ENCODE data around the gene SLC38A1.

Gene SLC38A1

GRCh38 chr12:46269429-46270241, 792 bp upstream of the SLC38A1 start:
- Histone ChIP-seq H3K9ac (ENCODE audit: insufficient read length, low read depth) (peak overlapping the region; percentile 87), H3K27me3 (ENCODE audit: insufficient read depth, insufficient read length) (no peaks in the 10 kb centered on the region), H3K4me1 (ENCODE audit: insufficient read depth, insufficient read length) (peaks cover 3% of the 10 kb centered on the region), H3K4me3 (ENCODE audit: insufficient read length, low read depth) (peak overlapping the region; percentile 91), H3K9me3 (ENCODE audit: insufficient read depth, low read length) (no peaks in the 10 kb centered on the region), H3K36me3 (ENCODE audit: insufficient read depth, insufficient read length, low read length) (peaks cover 5% of the 10 kb centered on the region)
- DNase-seq (ENCODE audit: low read depth, low spot score): no peak
- TF ChIP-seq YY1 (IDR thresholded peaks at IDR 0.05; ENCODE audit: insufficient read depth, insufficient read length): no peak
- no peak for TF ChIP-seq SUZ12 (IDR thresholded peaks at IDR 0.05; ENCODE audit: extremely low read depth, insufficient read depth, insufficient read length)
- TF ChIP-seq ZNF274 (IDR thresholded peaks at IDR 0.05; ENCODE audit: low read depth, low read length): no peak

GRCh38 chr12:46267825-46268582, 839 bp downstream of the SLC38A1 start:
- TF ChIP-seq ZNF274 (IDR thresholded peaks at IDR 0.05; ENCODE audit: low read depth, low read length): no peak
- TF ChIP-seq SUZ12 (IDR thresholded peaks at IDR 0.05; ENCODE audit: extremely low read depth, insufficient read depth, insufficient read length): no peak
- no peak for TF ChIP-seq YY1 (IDR thresholded peaks at IDR 0.05; ENCODE audit: insufficient read depth, insufficient read length)
- no peaks in the 10 kb centered on the region for H3K27me3 ChIP-seq (ENCODE audit: insufficient read depth, insufficient read length)
- H3K36me3 ChIP-seq (ENCODE audit: insufficient read depth, insufficient read length, low read length): peaks cover 5% of the 10 kb centered on the region
- peaks cover 3% of the 10 kb centered on the region for H3K4me1 ChIP-seq (ENCODE audit: insufficient read depth, insufficient read length)
- H3K4me3 ChIP-seq (ENCODE audit: insufficient read length, low read depth): peak overlapping the region; percentile 91
- H3K9me3 ChIP-seq (ENCODE audit: insufficient read depth, low read length): no peaks in the 10 kb centered on the region
- H3K9ac ChIP-seq (ENCODE audit: insufficient read length, low read depth): peak overlapping the region; percentile 87
- no peak for DNase-seq (ENCODE audit: low read depth, low spot score)

GRCh38 chr12:46267575-46267824, 1.3 kb downstream of the SLC38A1 start:
- peaks cover 3% of the 10 kb centered on the region for H3K4me1 ChIP-seq (ENCODE audit: insufficient read depth, insufficient read length)
- H3K36me3 ChIP-seq (ENCODE audit: insufficient read depth, insufficient read length, low read length): peaks cover 5% of the 10 kb centered on the region

GRCh38 chr12:46266869-46267574, 1.8 kb downstream of the SLC38A1 start:
- Histone ChIP-seq H3K9me3 (ENCODE audit: insufficient read depth, low read length) (no peaks in the 10 kb centered on the region), H3K27me3 (ENCODE audit: insufficient read depth, insufficient read length) (no peaks in the 10 kb centered on the region), H3K4me1 (ENCODE audit: insufficient read depth, insufficient read length) (peaks cover 4% of the 10 kb centered on the region), H3K36me3 (ENCODE audit: insufficient read depth, insufficient read length, low read length) (peaks cover 5% of the 10 kb centered on the region), H3K9ac (ENCODE audit: insufficient read length, low read depth) (peak overlapping the region; percentile 87), H3K4me3 (ENCODE audit: insufficient read length, low read depth) (peak overlapping the region; percentile 91)
- DNase-seq (ENCODE audit: low read depth, low spot score): no peak
- TF ChIP-seq YY1 (IDR thresholded peaks at IDR 0.05; ENCODE audit: insufficient read depth, insufficient read length) (no peak), SUZ12 (IDR thresholded peaks at IDR 0.05; ENCODE audit: extremely low read depth, insufficient read depth, insufficient read length) (no peak), ZNF274 (IDR thresholded peaks at IDR 0.05; ENCODE audit: low read depth, low read length) (no peak)

More at GRCh38 chr12:46267575-46267824, 1.3 kb downstream of the SLC38A1 start:
- H3K27me3 ChIP-seq (ENCODE audit: insufficient read depth, insufficient read length): no peaks in the 10 kb centered on the region
- no peak for TF ChIP-seq YY1 (IDR thresholded peaks at IDR 0.05; ENCODE audit: insufficient read depth, insufficient read length)
- no peak for TF ChIP-seq SUZ12 (IDR thresholded peaks at IDR 0.05; ENCODE audit: extremely low read depth, insufficient read depth, insufficient read length)
- no peak for TF ChIP-seq ZNF274 (IDR thresholded peaks at IDR 0.05; ENCODE audit: low read depth, low read length)
- peak overlapping the region; percentile 91 for H3K4me3 ChIP-seq (ENCODE audit: insufficient read length, low read depth)
- H3K9ac ChIP-seq (ENCODE audit: insufficient read length, low read depth): peak overlapping the region; percentile 87
- no peak for DNase-seq (ENCODE audit: low read depth, low spot score)
- H3K9me3 ChIP-seq (ENCODE audit: insufficient read depth, low read length): no peaks in the 10 kb centered on the region

GRCh38 chr12:46266382-46266791, 2.5 kb downstream of the SLC38A1 start:
- TF ChIP-seq YY1 (IDR thresholded peaks at IDR 0.05; ENCODE audit: insufficient read depth, insufficient read length) (no peak), SUZ12 (IDR thresholded peaks at IDR 0.05; ENCODE audit: extremely low read depth, insufficient read depth, insufficient read length) (no peak), ZNF274 (IDR thresholded peaks at IDR 0.05; ENCODE audit: low read depth, low read length) (no peak)
- Histone ChIP-seq H3K9ac (ENCODE audit: insufficient read length, low read depth) (no peak overlapping the region), H3K27me3 (ENCODE audit: insufficient read depth, insufficient read length) (no peaks in the 10 kb centered on the region), H3K4me3 (ENCODE audit: insufficient read length, low read depth) (peak overlapping the region; percentile 91), H3K9me3 (ENCODE audit: insufficient read depth, low read length) (no peaks in the 10 kb centered on the region), H3K4me1 (ENCODE audit: insufficient read depth, insufficient read length) (peaks cover 8% of the 10 kb centered on the region), H3K36me3 (ENCODE audit: insufficient read depth, insufficient read length, low read length) (peaks cover 8% of the 10 kb centered on the region)
- DNase-seq (ENCODE audit: low read depth, low spot score): no peak

GRCh38 chr12:46265734-46266133, 3.1 kb downstream of the SLC38A1 start:
- no peak overlapping the region for H3K9ac ChIP-seq (ENCODE audit: insufficient read length, low read depth)
- H3K4me3 ChIP-seq (ENCODE audit: insufficient read length, low read depth): no peak overlapping the region

More at GRCh38 chr12:46265734-46266133, 3.1 kb downstream of the SLC38A1 start:
- no peak for TF ChIP-seq YY1 (IDR thresholded peaks at IDR 0.05; ENCODE audit: insufficient read depth, insufficient read length)
- TF ChIP-seq ZNF274 (IDR thresholded peaks at IDR 0.05; ENCODE audit: low read depth, low read length): no peak
- no peak for TF ChIP-seq SUZ12 (IDR thresholded peaks at IDR 0.05; ENCODE audit: extremely low read depth, insufficient read depth, insufficient read length)
- no peaks in the 10 kb centered on the region for H3K27me3 ChIP-seq (ENCODE audit: insufficient read depth, insufficient read length)
- no peaks in the 10 kb centered on the region for H3K9me3 ChIP-seq (ENCODE audit: insufficient read depth, low read length)
- H3K36me3 ChIP-seq (ENCODE audit: insufficient read depth, insufficient read length, low read length): peaks cover 8% of the 10 kb centered on the region
- peaks cover 10% of the 10 kb centered on the region for H3K4me1 ChIP-seq (ENCODE audit: insufficient read depth, insufficient read length)
- no peak for DNase-seq (ENCODE audit: low read depth, low spot score)
